ENCODE results near the gene MRPS30.

MRPS30 gene

DNA sequence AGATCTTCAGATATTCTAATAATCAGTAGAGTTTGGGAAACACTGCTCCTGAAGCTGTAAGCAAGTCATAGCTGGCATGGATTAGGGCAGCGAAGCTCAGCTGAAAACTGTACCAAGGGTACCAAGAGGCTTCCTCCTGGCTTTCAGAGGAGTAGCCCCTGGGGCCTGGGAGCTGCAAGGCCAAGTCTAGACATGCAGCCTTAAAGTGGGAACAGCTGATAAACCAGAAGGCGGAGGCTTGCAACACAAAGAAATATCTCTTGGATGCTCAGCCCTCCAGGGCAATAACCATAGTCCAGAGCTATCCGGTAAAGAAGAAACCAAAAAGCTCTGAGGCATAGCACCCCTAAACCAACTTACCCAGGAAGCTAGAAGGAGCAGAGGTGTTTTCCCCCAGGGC is 51.5 kb downstream of the MRPS30 start:
- no peak overlapping the region for H3K4me3 ChIP-seq (ENCODE audit: low read depth, low read length)
- in situ Hi-C loops (cut with HindIII; ENCODE audit: low sequenced_read_pairs), result no loop called here
- TF ChIP-seq, protein P1, sequence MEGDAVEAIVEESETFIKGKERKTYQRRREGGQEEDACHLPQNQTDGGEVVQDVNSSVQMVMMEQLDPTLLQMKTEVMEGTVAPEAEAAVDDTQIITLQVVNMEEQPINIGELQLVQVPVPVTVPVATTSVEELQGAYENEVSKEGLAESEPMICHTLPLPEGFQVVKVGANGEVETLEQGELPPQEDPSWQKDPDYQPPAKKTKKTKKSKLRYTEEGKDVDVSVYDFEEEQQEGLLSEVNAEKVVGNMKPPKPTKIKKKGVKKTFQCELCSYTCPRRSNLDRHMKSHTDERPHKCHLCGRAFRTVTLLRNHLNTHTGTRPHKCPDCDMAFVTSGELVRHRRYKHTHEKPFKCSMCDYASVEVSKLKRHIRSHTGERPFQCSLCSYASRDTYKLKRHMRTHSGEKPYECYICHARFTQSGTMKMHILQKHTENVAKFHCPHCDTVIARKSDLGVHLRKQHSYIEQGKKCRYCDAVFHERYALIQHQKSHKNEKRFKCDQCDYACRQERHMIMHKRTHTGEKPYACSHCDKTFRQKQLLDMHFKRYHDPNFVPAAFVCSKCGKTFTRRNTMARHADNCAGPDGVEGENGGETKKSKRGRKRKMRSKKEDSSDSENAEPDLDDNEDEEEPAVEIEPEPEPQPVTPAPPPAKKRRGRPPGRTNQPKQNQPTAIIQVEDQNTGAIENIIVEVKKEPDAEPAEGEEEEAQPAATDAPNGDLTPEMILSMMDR (IDR thresholded peaks at IDR 0.05; ENCODE audit: low read depth, low read length, missing control alignments), result no peak
- no peak for DNase-seq (ENCODE audit: low read depth)

DNA sequence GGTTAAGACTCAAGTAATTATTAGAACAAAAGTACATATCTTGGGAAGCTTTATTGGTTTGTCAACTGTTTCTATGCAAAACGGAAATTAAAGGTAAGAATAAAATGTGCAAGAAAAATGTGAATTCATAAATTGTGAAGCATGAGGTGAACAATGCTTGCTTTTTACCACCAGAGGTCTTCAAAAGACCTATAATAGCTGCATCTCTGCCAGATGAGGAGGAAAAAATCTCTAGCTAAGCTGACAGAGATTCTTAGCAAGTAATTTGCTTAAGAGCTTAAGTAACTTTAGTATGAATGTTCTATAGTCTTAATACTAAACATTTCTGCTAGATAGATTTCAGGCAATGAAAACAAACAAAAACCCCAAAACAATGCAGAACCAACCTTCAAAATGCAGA is 54.1 kb downstream of the MRPS30 start:
- in situ Hi-C loops (cut with HindIII; ENCODE audit: low sequenced_read_pairs), result no loop called here
- DNase-seq (ENCODE audit: low read depth), result peak; percentile 20
- TF ChIP-seq, protein P1 (IDR thresholded peaks at IDR 0.05; ENCODE audit: low read depth, low read length, missing control alignments), result peak; percentile 46
- no peak overlapping the region for H3K4me3 ChIP-seq (ENCODE audit: low read depth, low read length)

Data from astrocyte of the cerebellum (primary cell).